H9 (cell line): ENCODE data around the gene ANK3. TPM values are rescaled to one million over a fixed set of nuclear protein-coding genes. Genes with fewer than 3 reads are reported as not detected.

Source experiments
- DNase-seq: peaks from one replicate; pipeline ENCODE4 v3.0.0-alpha.2; 2017
- H2AFZ ChIP-seq: one replicate; pipeline ENCODE4 v1.6.1; 2013; ENCODE audit warnings: mild to moderate bottlenecking, low read length, control low read depth, moderate library complexity
- H2AK5ac ChIP-seq: 2 replicates; pipeline ENCODE4 v1.6.1; 2013; ENCODE audit warnings: low read length, control low read depth, mixed read lengths; ENCODE audit not compliant: insufficient read length
- H2BK120ac ChIP-seq: one replicate; pipeline ENCODE4 v1.6.1; 2013; ENCODE audit warnings: low read depth, mild to moderate bottlenecking, low read length, control low read depth, inconsistent platforms; ENCODE audit not compliant: poor library complexity, severe bottlenecking
- H2BK12ac ChIP-seq: 2 replicates; pipeline ENCODE4 v1.6.1; 2013; ENCODE audit warnings: low read length, control low read depth, mixed read lengths, low read depth; ENCODE audit not compliant: insufficient read length
- H2BK15ac ChIP-seq: 2 replicates; pipeline ENCODE4 v1.6.1; 2013; ENCODE audit warnings: low read depth, low read length, control low read depth
- H2BK20ac ChIP-seq: one replicate; pipeline ENCODE4 v1.6.1; 2013; ENCODE audit warnings: low read depth, mild to moderate bottlenecking, low read length, control low read depth, inconsistent platforms; ENCODE audit not compliant: poor library complexity, severe bottlenecking
- H2BK5ac ChIP-seq: 2 replicates; pipeline ENCODE4 v1.6.1; 2013; ENCODE audit warnings: low read length, control low read depth, mixed read lengths; ENCODE audit not compliant: insufficient read length
- H3K14ac ChIP-seq: 2 replicates; pipeline ENCODE4 v1.6.1; 2013; ENCODE audit warnings: low read length, control low read depth; ENCODE audit not compliant: insufficient read depth
- H3K18ac ChIP-seq: 2 replicates; pipeline ENCODE4 v1.6.1; 2013; ENCODE audit warnings: low read depth, mild to moderate bottlenecking, mixed read lengths, low read length, control low read depth; ENCODE audit not compliant: insufficient read length
- H3K23ac ChIP-seq: 2 replicates; pipeline ENCODE4 v1.6.1; 2013; ENCODE audit warnings: low read length, control low read depth, mixed read lengths, low read depth; ENCODE audit not compliant: insufficient read length
- H3K23me2 ChIP-seq: 2 replicates; pipeline ENCODE4 v1.6.1; 2013; ENCODE audit warnings: low read depth, mild to moderate bottlenecking, mixed read lengths, low read length, control low read depth; ENCODE audit not compliant: insufficient read length, poor library complexity, severe bottlenecking
- H3K27ac ChIP-seq: 2 replicates; pipeline ENCODE4 v1.5.1; 2013; ENCODE audit warnings: low read length, control low read depth, mixed read lengths, low read depth; ENCODE audit not compliant: insufficient read length
- H3K27me3 ChIP-seq: 2 replicates; pipeline ENCODE4 v1.6.1; 2013; ENCODE audit warnings: low read length, control low read depth, inconsistent platforms; ENCODE audit not compliant: insufficient read depth
- H3K4ac ChIP-seq: 2 replicates; pipeline ENCODE4 v1.6.1; 2013; ENCODE audit warnings: low read depth, mild to moderate bottlenecking, control low read depth, inconsistent platforms, low read length, moderate library complexity
- H3K4me1 ChIP-seq: 2 replicates; pipeline ENCODE4 v1.6.1; 2013; ENCODE audit warnings: low read length, control low read depth, inconsistent platforms; ENCODE audit not compliant: insufficient read depth
- H3K4me2 ChIP-seq: 2 replicates; pipeline ENCODE4 v1.6.1; 2013; ENCODE audit warnings: low read length, control low read depth, mixed read lengths; ENCODE audit not compliant: insufficient read length, insufficient read depth
- H3K56ac ChIP-seq: 2 replicates; pipeline ENCODE4 v1.6.1; 2013; ENCODE audit warnings: low read depth, mild to moderate bottlenecking, mixed read lengths, low read length, control low read depth; ENCODE audit not compliant: insufficient read length
- H3K79me1 ChIP-seq: 2 replicates; pipeline ENCODE4 v1.6.1; 2013; ENCODE audit warnings: low read depth, mild to moderate bottlenecking, moderate library complexity, low read length, control low read depth, inconsistent platforms; ENCODE audit not compliant: insufficient read depth, poor library complexity, severe bottlenecking
- H3K79me2 ChIP-seq: 2 replicates; pipeline ENCODE4 v1.6.1; 2013; ENCODE audit warnings: low read length, control low read depth, inconsistent platforms; ENCODE audit not compliant: insufficient read depth
- H3K9ac ChIP-seq: 2 replicates; pipeline ENCODE4 v1.6.1; 2013; ENCODE audit warnings: low read length, control low read depth, mixed read lengths; ENCODE audit not compliant: insufficient read length; ENCODE audit errors: extremely low read depth
- H3K9me3 ChIP-seq: one replicate; pipeline ENCODE4 v1.6.1; 2013; ENCODE audit warnings: low read depth, low read length, inconsistent platforms; ENCODE audit not compliant: control insufficient read depth
- H3T11ph ChIP-seq: one replicate; pipeline ENCODE4 v1.6.1; 2013; ENCODE audit warnings: mild to moderate bottlenecking, low read length, control low read depth, inconsistent platforms
- H4K20me1 ChIP-seq: one replicate; pipeline ENCODE4 v1.6.1; 2013; ENCODE audit not compliant: control insufficient read depth, insufficient read length, insufficient read depth
- H4K5ac ChIP-seq: 2 replicates; pipeline ENCODE4 v1.6.1; 2013; ENCODE audit warnings: low read depth, mild to moderate bottlenecking, mixed read lengths, low read length, control low read depth; ENCODE audit not compliant: insufficient read length
- H4K8ac ChIP-seq: replicated peaks from 2 replicates; pipeline ENCODE4 v1.6.1; 2013; ENCODE audit warnings: low read length, control low read depth, mixed read lengths, low read depth; ENCODE audit not compliant: insufficient read length
- H4K91ac ChIP-seq: 2 replicates; pipeline ENCODE4 v1.6.1; 2013; ENCODE audit warnings: low read depth, mild to moderate bottlenecking, moderate library complexity, mixed read lengths, low read length, control low read depth; ENCODE audit not compliant: insufficient read length
- H3K27ac Mint-ChIP-seq, 3 experiments: 2 replicates in 2 of 3; 3 replicates in 1 of 3; pipeline ENCODE4 v1.8.0; 2020 to 2021; ENCODE audit warnings: mixed read lengths in 3 of 3, mild to moderate bottlenecking in 1 of 3, moderate library complexity in 1 of 3
- H3K27me3 Mint-ChIP-seq: 2 replicates; pipeline ENCODE4 v1.8.0; 2021; ENCODE audit warnings: low read depth, mild to moderate bottlenecking, moderate library complexity, mixed read lengths
- H3K36me3 Mint-ChIP-seq, 3 experiments: 2 replicates in 2 of 3; 3 replicates in 1 of 3; pipeline ENCODE4 v1.8.0; 2020 to 2021; ENCODE audit warnings: low read depth in 3 of 3, mixed read lengths in 3 of 3; ENCODE audit not compliant: insufficient read depth in 1 of 3
- H3K4me1 Mint-ChIP-seq, 2 experiments: 2 replicates each; pipeline ENCODE4 v1.8.0; 2020; ENCODE audit warnings: mixed read lengths in 2 of 2
- H3K4me3 Mint-ChIP-seq, 2 experiments: 2 replicates in 1 of 2; 3 replicates in 1 of 2; pipeline ENCODE4 v1.8.0; 2020 to 2021; ENCODE audit warnings: mild to moderate bottlenecking in 2 of 2, mixed read lengths in 2 of 2, moderate library complexity in 1 of 2
- H3K9me3 Mint-ChIP-seq, 2 experiments: 2 replicates in 1 of 2; 3 replicates in 1 of 2; pipeline ENCODE4 v1.8.0; 2020; ENCODE audit warnings: mild to moderate bottlenecking in 2 of 2, mixed read lengths in 2 of 2, moderate library complexity in 1 of 2
- WGBS: extraction: QIAGEN DNeasy Blood & Tissue Kit; methylation state at CpG from one replicate; pipeline ENCODE4 v1.1.7; 2013; ENCODE audit warnings: missing lambda C conversion rate, low lambda C conversion rate, mixed read lengths; ENCODE audit not compliant: insufficient read length; ENCODE audit errors: extremely low coverage; 5-methylcytosine and 5-hydroxymethylcytosine counted together
- total RNA-seq: library from RNA; stranded (reverse); gene quantifications from 2 replicates; pipeline ENCODE4 v1.2.1, GENCODE V29; 2021
- TF ChIP-seq, protein P1 (sequence below): fragments of 200-600 bp; sonication (generic); conservative IDR thresholded peaks from 3 replicates; pipeline ENCODE4 v1.8.0; 2021; ENCODE audit warnings: antibody characterized with exemption, mild to moderate bottlenecking

Gene ANK3
- total RNA-seq, 1 experiment from 2014 or later, result 59.6 TPM

DNA sequence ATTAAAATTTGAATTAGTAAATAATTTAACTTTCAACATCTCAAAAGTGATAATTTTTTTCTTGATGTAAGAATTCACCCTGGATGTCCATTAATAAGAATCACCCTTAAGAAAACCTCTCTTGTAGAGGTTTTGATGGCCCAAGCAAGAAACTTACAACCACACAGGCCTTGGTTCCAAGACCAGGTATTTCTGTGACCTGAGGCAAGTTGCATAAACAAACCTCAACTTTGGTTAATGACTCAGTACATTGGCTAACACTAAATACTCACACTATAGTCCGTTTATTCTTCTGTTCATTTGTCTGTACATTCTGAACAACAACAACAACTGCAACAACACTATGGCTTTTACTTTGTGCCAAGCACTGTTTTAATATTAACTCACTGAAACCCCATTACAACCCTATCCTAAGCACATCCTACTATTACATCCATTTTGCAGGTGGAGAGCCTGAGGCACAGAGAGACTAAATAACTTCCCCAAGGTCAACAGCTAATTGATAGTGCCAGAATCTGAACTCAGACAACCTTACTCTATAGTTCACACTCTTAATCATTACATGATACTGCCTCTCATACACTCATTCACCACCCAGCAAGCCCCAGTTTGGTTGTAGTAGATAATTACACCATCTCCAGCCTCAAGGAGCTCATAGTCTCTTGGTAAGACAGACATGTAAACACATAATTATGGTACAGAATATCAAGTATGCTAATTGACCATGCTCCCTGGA is 6.6 kb downstream of the ANK3 start:
- Histone ChIP-seq H3T11ph (no peak overlapping the region), H2AK5ac (no peak overlapping the region), H3K4me1 (no peaks in the 10 kb centered on the region), H2AFZ (no peak overlapping the region), H4K20me1 (no peaks in the 10 kb centered on the region), H3K18ac (no peak overlapping the region), H2BK12ac (no peak overlapping the region), H4K8ac (no peak overlapping the region), H3K79me2 (no peaks in the 10 kb centered on the region), H3K27me3 (no peaks in the 10 kb centered on the region), H3K23ac (no peak overlapping the region), H3K4me2 (no peak overlapping the region), H4K91ac (no peak overlapping the region), H3K4ac (no peak overlapping the region), H3K27ac (no peak overlapping the region), H2BK20ac (no peak overlapping the region), H2BK15ac (no peak overlapping the region), H2BK120ac (no peak overlapping the region), H3K79me1 (no peaks in the 10 kb centered on the region), H2BK5ac (no peak overlapping the region), H4K5ac (no peak overlapping the region), H3K56ac (no peak overlapping the region), H3K9ac (no peak overlapping the region), H3K9me3 (no peaks in the 10 kb centered on the region), H3K14ac (no peak overlapping the region), H3K23me2 (no peaks in the 10 kb centered on the region)
- Mint-ChIP-seq H3K9me3 (no peaks in the 10 kb centered on the region), H3K4me3 (no peak overlapping the region), H3K36me3 (no peaks in the 10 kb centered on the region), H3K27ac (no peak overlapping the region), H3K4me1 (peaks cover 4 to 9% of the 10 kb centered on the region in 2 experiments; a peak in 2 of 4 replicates), H3K27me3 (no peaks in the 10 kb centered on the region; the same call in 1 of the 2 replicates)
- TF ChIP-seq, protein P1, sequence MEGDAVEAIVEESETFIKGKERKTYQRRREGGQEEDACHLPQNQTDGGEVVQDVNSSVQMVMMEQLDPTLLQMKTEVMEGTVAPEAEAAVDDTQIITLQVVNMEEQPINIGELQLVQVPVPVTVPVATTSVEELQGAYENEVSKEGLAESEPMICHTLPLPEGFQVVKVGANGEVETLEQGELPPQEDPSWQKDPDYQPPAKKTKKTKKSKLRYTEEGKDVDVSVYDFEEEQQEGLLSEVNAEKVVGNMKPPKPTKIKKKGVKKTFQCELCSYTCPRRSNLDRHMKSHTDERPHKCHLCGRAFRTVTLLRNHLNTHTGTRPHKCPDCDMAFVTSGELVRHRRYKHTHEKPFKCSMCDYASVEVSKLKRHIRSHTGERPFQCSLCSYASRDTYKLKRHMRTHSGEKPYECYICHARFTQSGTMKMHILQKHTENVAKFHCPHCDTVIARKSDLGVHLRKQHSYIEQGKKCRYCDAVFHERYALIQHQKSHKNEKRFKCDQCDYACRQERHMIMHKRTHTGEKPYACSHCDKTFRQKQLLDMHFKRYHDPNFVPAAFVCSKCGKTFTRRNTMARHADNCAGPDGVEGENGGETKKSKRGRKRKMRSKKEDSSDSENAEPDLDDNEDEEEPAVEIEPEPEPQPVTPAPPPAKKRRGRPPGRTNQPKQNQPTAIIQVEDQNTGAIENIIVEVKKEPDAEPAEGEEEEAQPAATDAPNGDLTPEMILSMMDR, result no peak
- WGBS, result no CpG with 5 or more reads among the region's 1 CpG
- DNase-seq, result no peak
